Mammary epithelial cell (primary cell): ENCODE data around the gene JCAD.

Source experiments
- CTCF ChIP-seq, 2 donors: IDR thresholded peaks in 1 of 2; conservative IDR thresholded peaks in 1 of 2; 2 replicates each; pipeline ENCODE4 v1.5.1; 2011 to 2012; ENCODE audit warnings: inconsistent platforms in 2 of 2, low read length in 2 of 2, mild to moderate bottlenecking in 2 of 2, control low read depth in 1 of 2, low read depth in 1 of 2; ENCODE audit not compliant: insufficient read depth in 1 of 2; ENCODE audit errors: extremely low read depth in 1 of 2
- EZH2 ChIP-seq: IDR thresholded peaks from 2 replicates; pipeline ENCODE4 v1.6.1; 2012; ENCODE audit warnings: low read length, inconsistent platforms, borderline replicate concordance

- TF ChIP-seq CTCF (conservative IDR thresholded peaks at IDR 0.05 in 1 of 2, IDR thresholded peaks at IDR 0.05 in 1 of 2; ENCODE audit: extremely low read depth in 1 of 2, insufficient read depth in 1 of 2, low read depth in 1 of 2, low read length in 2 of 2) (no peak), EZH2 (no peak)
These were observed 32.8 kb downstream of the JCAD start for GRCh38 chr10:30026578-30026977.
